GM18511 (cell line): ENCODE results near the gene TEX10.
"Not testable (repeated sequence)": the region's sequence is repeated elsewhere in the genome, so short reads cannot be mapped to it uniquely, and the experiment has no call there.

ENCODE experiments used
- ATAC-seq: cut with Tn5 transposase; IDR thresholded peaks from one replicate; pipeline ENCODE4 v1.9.1; 2021; ENCODE audit warnings: mild to moderate bottlenecking, moderate library complexity; ENCODE audit not compliant: unreplicated experiment

The TEX10 gene

GRCh38 chr9:100350188-100350587, 2.6 kb downstream of the TEX10 start:
- ATAC-seq: no peak

GRCh38 chr9:100346836-100347235, 5.9 kb downstream of the TEX10 start:
- ATAC-seq: no peak

GRCh38 chr9:100341889-100342288, 10.9 kb downstream of the TEX10 start:
- ATAC-seq: no peak

- ATAC-seq: no peak
Measured at GRCh38 chr9:100340224-100340623, 12.5 kb downstream of the TEX10 start.

- not testable (repeated sequence) for ATAC-seq
Measured at GRCh38 chr9:100338736-100339135, 14.0 kb downstream of the TEX10 start.

GRCh38 chr9:100324594-100325200, 28.0 kb downstream of the TEX10 start:
- ATAC-seq: no peak

- no peak for ATAC-seq
Measured at GRCh38 chr9:100322954-100323536, 29.7 kb downstream of the TEX10 start.

GRCh38 chr9:100317706-100318105, 35.0 kb downstream of the TEX10 start:
- ATAC-seq: no peak

GRCh38 chr9:100315561-100315960, 37.2 kb downstream of the TEX10 start:
- no peak for ATAC-seq

- no peak for ATAC-seq
Measured at GRCh38 chr9:100309992-100310391, 42.8 kb downstream of the TEX10 start.

- no peak for ATAC-seq
Measured at GRCh38 chr9:100308965-100309564, 43.7 kb downstream of the TEX10 start.

- no peak for ATAC-seq
Measured at GRCh38 chr9:100307080-100307479, 45.7 kb downstream of the TEX10 start.

GRCh38 chr9:100306283-100306682, 46.5 kb downstream of the TEX10 start:
- ATAC-seq: no peak

- ATAC-seq: no peak
Measured at GRCh38 chr9:100303747-100304146, 49.0 kb downstream of the TEX10 start.

GRCh38 chr9:100298378-100298777, 54.4 kb downstream of the TEX10 start:
- ATAC-seq: no peak

GRCh38 chr9:100296407-100296806, 56.3 kb downstream of the TEX10 start:
- no peak for ATAC-seq

- no peak for ATAC-seq
Measured at GRCh38 chr9:100295240-100295639, 57.5 kb downstream of the TEX10 start.

GRCh38 chr9:100294806-100295205, 57.9 kb downstream of the TEX10 start:
- no peak for ATAC-seq

GRCh38 chr9:100294341-100294740, 58.4 kb downstream of the TEX10 start:
- ATAC-seq: no peak

- no peak for ATAC-seq
Measured at GRCh38 chr9:100292414-100292813, 60.3 kb downstream of the TEX10 start.

- ATAC-seq: no peak
Measured at GRCh38 chr9:100290714-100291113, 62.0 kb downstream of the TEX10 start.

GRCh38 chr9:100287186-100287585, 65.6 kb downstream of the TEX10 start:
- no peak for ATAC-seq

- ATAC-seq: no peak
Measured at GRCh38 chr9:100286257-100286656, 66.5 kb downstream of the TEX10 start.
